ENCODE data around the gene GPI.
"Not testable (repeated sequence)": the region's sequence is repeated elsewhere in the genome, so short reads cannot be mapped to it uniquely, and the experiment has no call there.

GPI gene

DNA sequence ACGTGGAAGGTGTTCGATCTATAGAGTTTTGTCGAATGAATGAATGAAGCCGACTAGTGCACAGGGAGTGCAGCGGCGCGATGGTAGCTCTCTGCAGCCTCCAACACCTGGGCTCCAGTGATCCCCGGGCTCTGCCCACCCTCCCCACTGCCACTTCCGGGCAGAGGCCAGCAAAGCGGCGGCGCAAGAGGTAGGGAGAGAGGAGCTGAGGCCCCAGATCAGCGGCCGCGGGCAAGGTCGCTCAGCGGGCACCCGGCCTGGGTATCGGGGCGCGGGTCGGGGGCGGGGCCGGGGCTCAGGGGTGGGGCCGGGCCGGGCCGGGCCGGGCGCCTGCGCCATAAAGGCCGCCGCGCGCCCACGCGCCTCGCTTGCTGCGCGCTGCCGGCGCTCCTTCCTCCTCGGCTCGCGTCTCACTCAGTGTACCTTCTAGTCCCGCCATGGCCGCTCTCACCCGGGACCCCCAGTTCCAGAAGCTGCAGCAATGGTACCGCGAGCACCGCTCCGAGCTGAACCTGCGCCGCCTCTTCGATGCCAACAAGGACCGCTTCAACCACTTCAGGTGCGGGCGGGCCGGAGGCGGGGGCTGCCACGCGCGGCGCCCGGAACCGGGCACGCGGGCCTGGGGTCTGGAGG lies at the start of gene GPI:
Gene GPI, plus strand, starts transcription at position 367 of the 633 bp plus-strand sequence. Its CDS starts 71 bp downstream, at position 438.
- DNase-seq (ENCODE audit: low read depth in 2 of 2), result no peak

- DNase-seq (ENCODE audit: low read depth in 2 of 2), result no peak
Observed at GRCh38 chr19:34316247-34316646, 48.7 kb upstream of the GPI start.

- no peak for DNase-seq (ENCODE audit: low read depth in 2 of 2)
Observed at GRCh38 chr19:34316741-34317301, 48.2 kb upstream of the GPI start.

DNA sequence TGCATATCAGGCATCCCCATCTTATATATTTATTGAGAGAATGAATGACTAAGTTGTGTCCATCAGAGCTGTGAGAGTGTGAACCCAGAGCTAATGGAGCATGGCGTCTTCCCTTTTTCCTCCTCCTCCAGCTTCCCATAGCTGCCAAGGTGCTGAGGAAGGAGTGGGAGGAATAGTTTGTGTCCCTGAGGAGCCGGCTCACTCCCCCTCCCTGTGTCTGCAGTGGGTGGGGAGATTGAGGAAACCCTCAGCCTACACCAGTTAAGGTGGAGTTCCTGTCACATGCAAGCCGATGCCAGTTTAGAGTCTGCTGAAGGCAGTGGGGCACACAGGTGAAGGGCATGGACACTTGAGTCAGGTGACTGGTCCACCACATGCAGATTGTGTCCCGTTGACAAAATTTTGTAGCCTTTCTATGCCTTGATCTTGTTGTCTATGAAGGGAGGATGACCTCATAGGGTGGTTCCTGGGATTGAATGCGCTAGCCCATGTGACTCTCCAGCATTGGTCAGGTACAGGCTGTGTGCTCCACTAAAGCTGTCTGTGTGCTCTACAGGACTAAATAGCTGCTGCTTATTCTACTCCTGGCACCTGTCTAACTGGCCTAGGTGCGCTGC lies 47.6 kb upstream of the GPI start:
- no peak for DNase-seq (ENCODE audit: low read depth in 2 of 2)

DNA sequence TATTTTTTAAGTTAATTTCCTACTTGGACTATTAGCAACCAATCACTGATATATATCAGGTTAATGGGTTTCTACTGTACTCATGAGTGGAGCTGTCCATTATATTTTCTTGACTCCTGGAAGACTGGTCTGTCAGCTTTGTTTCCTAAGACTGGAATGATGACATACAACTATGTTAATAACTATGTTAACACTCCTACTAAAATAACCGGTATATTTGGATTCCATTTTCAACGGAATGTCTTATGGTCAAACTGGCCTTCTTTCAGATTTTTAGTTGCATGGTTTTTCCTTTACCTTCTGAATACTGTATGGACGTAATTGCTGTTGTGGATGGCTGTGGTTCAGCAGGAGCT lies 45.8 kb upstream of the GPI start:
- no peak for DNase-seq (ENCODE audit: low read depth in 2 of 2)

GRCh38 chr19:34319785-34320184 lies 45.2 kb upstream of the GPI start:
- no peak for DNase-seq (ENCODE audit: low read depth in 2 of 2)

DNA sequence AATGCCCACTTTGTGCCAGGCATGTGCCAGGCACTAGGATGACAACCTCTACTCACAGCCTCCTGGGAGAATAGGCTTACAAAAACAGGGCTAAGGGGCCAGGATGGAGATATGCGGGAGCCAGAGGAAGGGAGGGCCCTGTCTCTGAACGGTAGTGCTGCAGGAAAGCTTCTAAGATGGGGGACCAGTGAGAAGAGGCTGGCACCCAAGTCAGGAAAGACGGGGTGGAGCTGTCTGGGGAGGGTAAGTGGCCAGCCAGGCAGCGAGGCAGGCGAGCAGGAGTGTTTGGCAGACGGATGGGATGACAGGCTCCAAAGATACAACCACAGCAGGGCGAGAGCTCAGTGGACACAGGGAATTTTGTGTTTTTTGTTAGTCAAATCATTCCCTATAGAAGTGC lies 44.7 kb upstream of the GPI start:
- no peak for DNase-seq (ENCODE audit: low read depth in 2 of 2)

- DNase-seq (ENCODE audit: low read depth in 2 of 2), result no peak
Observed at GRCh38 chr19:34321735-34322134, 43.3 kb upstream of the GPI start.

DNA sequence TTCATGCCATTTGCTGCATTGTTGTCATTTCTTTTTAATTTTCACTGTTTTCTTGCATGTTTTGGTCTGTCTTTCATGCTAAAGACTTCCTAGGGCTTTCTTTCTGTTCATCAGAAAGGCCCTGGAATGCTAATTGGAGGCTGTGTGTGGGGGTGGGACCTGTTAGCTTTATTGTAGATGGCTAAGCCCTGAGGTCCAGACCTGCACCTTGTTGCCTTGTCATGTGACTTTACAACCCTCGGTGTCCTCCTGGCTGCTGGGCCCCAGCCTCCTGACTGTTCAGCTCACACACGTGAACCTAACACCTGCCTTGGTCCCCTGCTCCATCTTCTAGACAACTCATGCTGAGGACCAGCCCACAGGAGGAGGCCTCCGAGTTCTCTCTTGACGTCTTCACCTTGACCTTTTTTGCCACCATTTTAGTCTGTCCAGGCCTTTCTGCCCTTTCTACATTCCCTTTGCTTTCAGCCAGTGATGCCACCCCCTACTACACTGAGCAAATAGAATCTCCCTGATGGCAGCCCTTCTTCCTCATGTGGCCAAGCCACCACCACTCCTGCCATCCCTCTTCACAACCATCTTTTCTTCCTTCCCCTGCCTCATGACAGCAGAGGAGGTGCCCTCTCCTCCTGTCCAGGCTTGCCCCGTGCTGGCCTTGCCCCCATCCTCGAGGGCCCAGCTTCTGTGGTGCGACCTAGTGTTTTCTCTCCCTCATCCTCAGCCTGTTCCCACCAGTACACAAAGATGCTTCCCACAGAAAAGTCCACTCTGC lies 41.4 kb upstream of the GPI start:
- DNase-seq (ENCODE audit: low read depth in 2 of 2), result no peak

GRCh38 chr19:34324320-34324719 lies 40.7 kb upstream of the GPI start:
- DNase-seq (ENCODE audit: low read depth in 2 of 2), result no peak

- DNase-seq (ENCODE audit: low read depth in 2 of 2), result no peak
Observed at GRCh38 chr19:34325181-34325580, 39.8 kb upstream of the GPI start.

DNA sequence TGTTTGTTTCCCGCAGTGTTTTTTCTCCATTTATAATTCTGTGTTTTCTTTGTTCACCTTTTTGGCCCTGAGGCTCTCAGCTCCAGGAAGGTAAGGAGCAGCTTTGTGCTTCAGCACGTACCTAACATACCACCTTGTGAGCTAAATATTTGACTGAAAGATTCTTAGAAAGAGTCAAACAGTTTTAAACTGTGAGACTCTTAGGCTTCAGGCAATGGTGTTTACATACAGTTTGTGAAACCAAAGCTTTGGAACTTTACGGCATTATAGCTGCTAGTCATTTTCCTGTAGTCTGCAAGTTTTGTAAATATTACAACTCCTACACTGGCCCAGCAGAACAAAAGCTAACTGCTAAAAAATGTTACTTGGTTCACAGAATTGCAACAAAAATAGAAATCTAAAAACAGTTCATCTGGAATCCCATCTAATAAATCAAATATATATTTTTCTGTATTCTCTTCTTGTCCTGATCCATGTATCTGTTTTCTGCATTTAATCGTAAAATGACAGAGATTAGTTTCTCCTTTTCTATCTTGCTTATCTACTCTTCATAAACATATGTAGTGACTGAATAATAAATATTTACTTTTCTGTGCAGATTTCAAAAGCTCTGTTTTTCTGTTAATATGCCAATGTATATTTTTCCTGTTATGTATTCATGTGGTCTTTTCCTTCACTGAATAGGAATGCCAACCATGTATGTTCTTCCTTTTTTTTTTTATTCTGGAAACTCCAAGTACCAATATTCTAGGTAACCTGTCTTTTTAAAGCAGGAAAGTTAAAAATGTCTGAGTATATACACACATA lies 38.8 kb upstream of the GPI start:
- DNase-seq (ENCODE audit: low read depth in 2 of 2), result no peak

GRCh38 chr19:34327851-34328250 lies 37.1 kb upstream of the GPI start:
- DNase-seq (ENCODE audit: low read depth in 2 of 2), result no peak

DNA sequence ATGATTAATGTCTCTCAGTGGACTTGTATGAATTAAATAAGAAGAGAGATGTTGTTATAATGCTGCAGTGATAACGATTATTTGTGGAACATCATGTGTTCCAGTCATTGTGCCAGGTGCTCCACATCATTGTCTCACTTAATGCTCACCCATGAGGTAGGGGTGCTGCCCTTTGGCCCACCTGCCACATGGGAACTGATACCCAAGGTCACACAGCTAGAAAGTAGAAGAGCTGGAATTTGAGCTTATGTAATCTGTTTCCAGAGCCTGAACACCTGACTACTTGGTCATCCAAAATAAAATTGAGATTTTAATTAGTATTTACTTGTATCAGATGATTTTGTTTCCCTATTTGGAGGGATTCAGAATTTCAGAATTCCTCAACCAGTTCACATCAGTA lies 36.0 kb upstream of the GPI start:
- DNase-seq (ENCODE audit: low read depth in 2 of 2), result no peak

GRCh38 chr19:34330116-34330515 lies 34.9 kb upstream of the GPI start:
- DNase-seq (ENCODE audit: low read depth in 2 of 2), result no peak

GRCh38 chr19:34330596-34330995 lies 34.4 kb upstream of the GPI start:
- DNase-seq (ENCODE audit: low read depth in 2 of 2), result not testable (repeated sequence)

- not testable (repeated sequence) for DNase-seq (ENCODE audit: low read depth in 2 of 2)
Observed at GRCh38 chr19:34331596-34331995, 33.4 kb upstream of the GPI start.

- DNase-seq (ENCODE audit: low read depth in 2 of 2), result no peak
Observed at GRCh38 chr19:34332027-34332760, 32.8 kb upstream of the GPI start.

- DNase-seq (ENCODE audit: low read depth in 2 of 2), result no peak
Observed at GRCh38 chr19:34335914-34336313, 29.1 kb upstream of the GPI start.

GRCh38 chr19:34336781-34337271 lies 28.2 kb upstream of the GPI start:
- DNase-seq (ENCODE audit: low read depth in 2 of 2), result no peak

- no peak for DNase-seq (ENCODE audit: low read depth in 2 of 2)
Observed at GRCh38 chr19:34337739-34338138, 27.3 kb upstream of the GPI start.
